Osteocyte (in vitro differentiated cells): ENCODE results near the gene POP7. TPM values are rescaled to one million over a fixed set of nuclear protein-coding genes. Genes with fewer than 3 reads are reported as not detected.

Experiments
- DNase-seq: peaks from one replicate; pipeline ENCODE4 v3.0.0; 2021; ENCODE audit warnings: mixed read lengths; ENCODE audit not compliant: unreplicated experiment; ENCODE audit errors: extremely low spot score
- H3K27ac Mint-ChIP-seq: one replicate; pipeline ENCODE4 v1.8.0; 2021; ENCODE audit warnings: mild to moderate bottlenecking, mixed read lengths; ENCODE audit not compliant: unreplicated experiment
- H3K27me3 Mint-ChIP-seq: one replicate; pipeline ENCODE4 v1.8.0; 2021; ENCODE audit warnings: mixed read lengths; ENCODE audit not compliant: unreplicated experiment
- H3K36me3 Mint-ChIP-seq: one replicate; pipeline ENCODE4 v1.8.0; 2021; ENCODE audit warnings: mixed read lengths; ENCODE audit not compliant: unreplicated experiment
- H3K4me1 Mint-ChIP-seq: one replicate; pipeline ENCODE4 v1.8.0; 2021; ENCODE audit warnings: mixed read lengths; ENCODE audit not compliant: unreplicated experiment
- H3K4me3 Mint-ChIP-seq: one replicate; pipeline ENCODE4 v1.8.0; 2021; ENCODE audit warnings: mild to moderate bottlenecking, moderate library complexity, mixed read lengths; ENCODE audit not compliant: unreplicated experiment
- H3K9me3 Mint-ChIP-seq: one replicate; pipeline ENCODE4 v1.8.0; 2021; ENCODE audit warnings: mixed read lengths; ENCODE audit not compliant: unreplicated experiment
- CTCF ChIP-seq: fragments of 200-600 bp; sonication (generic); IDR thresholded peaks from 2 replicates; pipeline ENCODE4 v1.5.0; 2021; ENCODE audit warnings: antibody characterized with exemption, mild to moderate bottlenecking, moderate library complexity
- total RNA-seq: library from RNA; stranded (reverse); gene quantifications from 2 replicates; pipeline ENCODE4 v1.2.1, GENCODE V29; 2021

POP7 gene
- total RNA-seq, 1 donor from 2014 or later = 19.3 TPM

- no peak overlapping the region for H3K4me3 Mint-ChIP-seq
- no peak for TF ChIP-seq CTCF
- H3K9me3 Mint-ChIP-seq = no peaks in the 10 kb centered on the region
- no peak for DNase-seq
- H3K27me3 Mint-ChIP-seq = no peaks in the 10 kb centered on the region
- peaks cover 15% of the 10 kb centered on the region for H3K4me1 Mint-ChIP-seq
- no peak overlapping the region for H3K27ac Mint-ChIP-seq
- peaks cover 26% of the 10 kb centered on the region for H3K36me3 Mint-ChIP-seq
Observed at GRCh38 chr7:100680576-100681271, 25.2 kb upstream of the POP7 start.

GRCh38 chr7:100681491-100682227, 24.3 kb upstream of the POP7 start:
- no peak for TF ChIP-seq CTCF
- no peaks in the 10 kb centered on the region for H3K27me3 Mint-ChIP-seq
- no peak for DNase-seq
- peaks cover 12% of the 10 kb centered on the region for H3K4me1 Mint-ChIP-seq
- H3K4me3 Mint-ChIP-seq = no peak overlapping the region
- H3K9me3 Mint-ChIP-seq = no peaks in the 10 kb centered on the region
- peaks cover 27% of the 10 kb centered on the region for H3K36me3 Mint-ChIP-seq
- no peak overlapping the region for H3K27ac Mint-ChIP-seq

DNA sequence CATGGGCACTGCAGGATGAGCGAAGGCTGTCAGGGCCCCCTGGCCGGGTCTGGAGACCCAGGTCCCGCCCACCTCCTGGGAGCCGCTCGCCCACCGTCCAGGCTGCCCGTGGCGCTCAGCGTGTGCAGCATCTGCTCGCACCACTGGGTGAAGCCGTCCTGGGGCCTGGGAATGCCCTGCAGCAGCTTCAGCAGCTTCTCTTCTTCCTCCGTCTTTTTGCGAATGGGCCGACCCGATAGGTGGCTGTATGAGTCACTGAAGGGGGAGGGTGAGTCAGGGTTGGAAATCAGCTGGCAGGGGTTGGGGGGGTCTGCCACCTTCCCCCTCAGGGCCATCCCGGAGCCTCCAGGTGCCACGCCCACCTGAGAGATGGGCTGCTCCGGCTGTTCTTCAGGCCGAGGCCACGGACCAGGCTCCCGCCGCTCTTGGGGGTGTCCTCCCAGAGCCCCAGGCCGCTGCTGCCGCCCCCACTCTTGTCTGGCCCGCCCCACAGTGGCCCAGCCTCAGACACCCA, 23.6 kb upstream of the POP7 start:
- DNase-seq = no peak
- H3K4me3 Mint-ChIP-seq = no peak overlapping the region
- H3K27ac Mint-ChIP-seq = no peak overlapping the region
- H3K36me3 Mint-ChIP-seq = peaks cover 27% of the 10 kb centered on the region
- no peaks in the 10 kb centered on the region for H3K27me3 Mint-ChIP-seq
- peaks cover 10% of the 10 kb centered on the region for H3K4me1 Mint-ChIP-seq
- no peak for TF ChIP-seq CTCF
- H3K9me3 Mint-ChIP-seq = no peaks in the 10 kb centered on the region

DNA sequence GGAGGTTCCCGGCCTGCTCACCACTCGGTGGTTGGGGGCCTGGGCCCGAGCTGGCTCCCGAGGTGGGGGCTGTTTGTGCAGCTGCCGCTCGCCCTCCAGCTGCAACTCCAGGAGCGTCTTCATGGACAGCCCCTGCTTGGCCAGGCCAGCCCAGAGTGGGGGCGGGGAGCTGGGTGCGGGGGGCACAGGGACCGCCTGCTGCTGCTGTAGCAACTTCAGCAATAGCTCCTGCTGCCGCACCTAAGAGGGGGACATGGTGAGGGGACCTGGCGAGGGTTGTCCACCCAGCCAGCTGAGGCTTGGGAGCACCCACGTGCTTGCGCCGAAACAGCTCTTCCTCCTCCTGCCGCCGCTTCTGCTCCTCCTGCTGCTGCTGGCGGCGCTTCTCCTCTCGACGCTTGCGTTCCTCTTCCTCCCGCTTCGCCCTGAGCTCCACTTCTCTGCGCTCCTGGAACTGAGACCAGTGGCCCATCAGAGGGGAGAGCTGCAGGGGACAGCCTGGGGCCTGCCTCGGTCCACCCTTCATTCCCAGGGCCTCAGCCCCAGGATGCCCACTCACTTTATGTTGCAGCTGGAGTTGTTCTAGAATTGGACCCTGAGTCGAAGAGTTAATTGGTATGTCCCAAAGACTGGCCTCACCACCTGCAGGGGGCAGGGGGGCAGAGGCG, 22.8 kb upstream of the POP7 start:
- no peaks in the 10 kb centered on the region for H3K27me3 Mint-ChIP-seq
- H3K27ac Mint-ChIP-seq = no peak overlapping the region
- peaks cover 10% of the 10 kb centered on the region for H3K4me1 Mint-ChIP-seq
- no peak for TF ChIP-seq CTCF
- H3K36me3 Mint-ChIP-seq = peaks cover 25% of the 10 kb centered on the region
- H3K4me3 Mint-ChIP-seq = no peak overlapping the region
- no peak for DNase-seq
- no peaks in the 10 kb centered on the region for H3K9me3 Mint-ChIP-seq
